HTR-8/SVneo (cell line): ENCODE measurements around the gene KCNQ4.
A peak's percentile ranks its signal among the peaks of the same experiment; 100 is the strongest.

ENCODE experiments used
- DNase-seq: peaks from one replicate; pipeline ENCODE4 v3.0.0; 2011; ENCODE audit warnings: low spot score, mixed read lengths; ENCODE audit not compliant: insufficient read length
- FAIRE-seq: peaks from 2 replicates; lab custom pipeline; 2011; peaks lifted over from hg19 to GRCh38; lab: Jason Lieb, UNC

KCNQ4 gene

DNA sequence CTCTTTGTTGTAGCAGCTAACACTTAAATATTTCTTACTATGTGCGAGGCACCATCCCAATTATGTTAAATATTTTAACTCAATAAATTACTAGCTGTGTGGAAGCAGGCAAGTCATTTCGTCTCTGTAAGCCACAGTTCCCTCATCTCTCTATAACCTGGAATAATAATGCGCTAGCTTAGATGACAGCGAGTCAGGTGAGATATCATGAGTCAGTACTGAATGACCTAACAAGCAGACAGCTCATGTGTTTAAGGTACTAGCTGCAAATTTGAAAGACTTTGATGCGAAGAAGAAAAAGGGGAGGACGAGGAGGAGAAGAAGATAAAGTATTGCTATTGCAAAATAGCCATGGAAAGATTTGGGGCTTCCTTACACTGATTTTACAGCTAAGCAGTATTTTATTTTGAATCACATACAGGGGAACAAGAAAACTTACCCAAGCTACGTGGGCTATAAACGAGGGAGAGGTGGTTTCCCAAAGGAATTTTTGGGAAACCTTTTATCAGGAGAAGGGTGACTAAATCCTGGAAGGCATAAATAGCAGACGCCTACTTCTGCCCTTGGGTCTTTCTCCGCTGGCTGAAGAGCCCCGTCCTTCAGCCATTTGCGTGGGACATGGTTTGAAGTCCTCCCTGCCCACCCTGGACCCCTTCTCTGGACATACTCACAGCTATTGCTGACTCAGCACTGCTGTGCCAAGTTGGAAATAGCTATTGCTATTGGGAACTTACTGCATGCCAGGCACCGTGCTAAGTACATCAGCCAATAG is 69.7 kb downstream of the KCNQ4 start:
- DNase-seq (no peak), FAIRE-seq (no peak)

DNA sequence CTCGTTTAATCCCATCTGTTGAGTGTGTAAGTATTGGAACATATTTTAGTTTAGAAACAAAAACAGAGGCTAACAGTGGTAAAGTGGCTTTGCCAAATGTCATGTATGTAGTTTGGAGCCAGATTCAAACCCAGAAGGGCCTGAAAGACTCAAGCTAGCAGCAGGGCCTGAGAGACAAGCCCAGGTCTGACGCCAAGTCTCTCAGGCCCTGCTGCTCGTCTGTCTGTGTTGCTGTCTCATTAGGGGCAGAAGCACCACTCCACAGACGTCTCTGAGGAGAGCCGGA is 70.2 kb downstream of the KCNQ4 start:
- no peak for FAIRE-seq
- DNase-seq: no peak

DNA sequence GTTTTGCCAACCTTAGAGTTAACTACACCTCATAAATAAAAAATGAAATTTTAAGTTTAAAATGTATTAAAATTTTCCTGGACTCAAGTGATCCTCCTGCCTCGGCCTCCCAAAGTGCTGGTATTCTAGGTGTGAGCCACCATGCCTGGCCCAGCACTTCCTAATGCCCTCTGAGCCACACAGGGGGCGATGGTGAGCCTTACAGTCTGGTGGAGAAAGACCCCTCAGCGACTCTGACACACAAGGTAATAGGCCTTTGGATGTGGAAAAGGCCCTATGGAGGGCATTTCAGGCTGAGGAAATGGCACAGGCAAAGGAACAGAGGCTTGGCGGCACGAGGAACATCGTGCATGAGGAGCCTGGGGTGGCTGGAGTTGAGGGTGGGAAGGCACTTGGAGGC is 71.9 kb downstream of the KCNQ4 start:
- DNase-seq (no peak), FAIRE-seq (no peak)

DNA sequence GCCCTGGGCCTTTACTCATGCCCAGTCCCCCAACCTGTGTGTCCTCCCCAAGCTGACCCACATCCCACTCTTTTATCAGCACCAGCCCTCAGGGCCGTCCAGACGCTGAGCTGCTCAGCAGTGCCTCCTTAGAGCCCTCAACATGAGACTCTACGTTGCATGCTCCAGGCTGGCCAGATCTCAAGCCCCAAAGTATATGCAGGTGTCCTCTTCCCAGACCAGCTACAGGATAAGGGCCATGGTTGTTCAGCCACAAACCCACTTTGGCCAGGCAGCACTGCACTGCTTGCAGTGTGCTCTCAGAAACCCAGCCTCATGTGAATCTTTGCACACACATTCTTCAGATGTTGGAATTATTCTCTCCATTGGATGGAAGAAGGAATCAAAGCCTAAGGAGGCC is 72.5 kb downstream of the KCNQ4 start:
- DNase-seq (no peak), FAIRE-seq (no peak)

DNA sequence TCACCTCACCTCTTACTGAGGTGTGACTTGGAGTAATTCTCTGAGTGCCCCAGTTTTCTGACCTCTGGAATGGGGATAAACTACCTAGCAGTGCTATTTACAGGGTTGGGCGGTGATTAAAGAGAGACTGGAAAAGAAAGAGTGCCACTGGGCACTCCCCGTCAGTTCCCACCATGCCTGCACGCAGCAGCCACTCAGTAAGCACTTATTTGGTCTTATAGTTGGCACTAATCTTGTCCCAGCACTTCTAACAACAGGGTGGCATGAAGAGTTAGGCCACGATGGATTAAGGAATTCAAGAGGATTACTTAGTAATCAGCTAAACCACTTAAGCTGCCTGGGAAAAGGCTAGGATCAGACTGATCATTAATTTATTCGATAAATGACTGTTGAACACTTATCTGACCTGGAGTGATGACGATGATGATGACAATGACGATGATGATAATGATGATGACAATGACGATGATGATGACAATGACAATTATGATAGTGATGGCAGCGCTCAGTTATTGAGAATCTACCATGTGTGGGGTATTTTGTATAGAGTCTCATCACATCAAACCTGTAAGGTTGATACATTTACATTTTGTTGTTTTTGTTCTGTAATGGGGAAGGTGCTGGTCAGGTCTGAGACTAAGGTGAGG is 73.2 kb downstream of the KCNQ4 start:
- DNase-seq (no peak), FAIRE-seq (no peak)

DNA sequence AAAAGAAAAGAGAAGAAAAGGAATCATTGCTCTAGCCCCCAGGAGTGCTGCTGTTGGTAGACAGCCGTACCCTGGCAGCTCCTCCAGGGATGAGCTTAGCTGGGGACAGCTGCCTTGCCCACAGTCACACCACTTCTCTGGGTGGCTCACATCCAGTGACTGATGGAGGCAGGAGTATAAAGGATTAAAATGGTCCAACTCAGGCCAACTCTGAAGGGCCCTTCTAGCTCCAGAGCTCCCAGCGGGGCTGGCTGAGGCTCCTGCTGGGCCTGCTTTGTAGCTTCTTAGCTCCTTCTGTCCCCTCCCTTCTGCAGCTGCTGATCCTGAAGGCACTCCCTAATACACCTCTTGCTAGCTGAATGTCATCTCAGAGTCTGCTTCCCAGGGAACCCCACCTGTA is 74.2 kb downstream of the KCNQ4 start:
- DNase-seq: no peak
- no peak for FAIRE-seq

DNA sequence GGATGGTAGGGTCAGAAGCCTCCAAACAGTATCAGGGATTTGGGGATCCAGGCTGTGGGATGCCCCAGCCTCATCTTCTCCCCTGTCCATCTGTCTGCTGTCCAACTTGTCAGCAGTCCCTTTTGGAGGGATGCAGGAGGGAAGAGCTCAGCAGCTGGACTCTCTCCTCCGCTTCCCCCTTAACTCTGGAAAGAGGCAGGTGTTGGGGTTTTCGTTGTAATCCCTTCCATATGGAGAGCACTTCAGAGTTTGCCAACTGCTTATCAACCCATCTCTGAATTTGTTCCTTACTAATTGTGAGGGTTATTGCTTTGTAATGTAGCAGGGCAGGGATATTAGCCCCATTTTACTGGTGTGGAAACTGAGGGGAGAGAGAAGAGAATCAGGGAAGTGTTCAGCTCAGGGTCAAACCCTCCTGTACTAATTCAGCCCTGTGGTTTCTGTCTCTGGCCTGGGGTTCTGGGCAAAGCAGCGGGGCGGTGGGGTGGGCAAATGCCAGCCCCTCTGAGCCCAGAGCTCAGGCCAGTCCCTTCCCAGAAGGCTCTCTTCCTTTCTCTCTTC is 75.3 kb downstream of the KCNQ4 start:
- FAIRE-seq: no peak
- no peak for DNase-seq

DNA sequence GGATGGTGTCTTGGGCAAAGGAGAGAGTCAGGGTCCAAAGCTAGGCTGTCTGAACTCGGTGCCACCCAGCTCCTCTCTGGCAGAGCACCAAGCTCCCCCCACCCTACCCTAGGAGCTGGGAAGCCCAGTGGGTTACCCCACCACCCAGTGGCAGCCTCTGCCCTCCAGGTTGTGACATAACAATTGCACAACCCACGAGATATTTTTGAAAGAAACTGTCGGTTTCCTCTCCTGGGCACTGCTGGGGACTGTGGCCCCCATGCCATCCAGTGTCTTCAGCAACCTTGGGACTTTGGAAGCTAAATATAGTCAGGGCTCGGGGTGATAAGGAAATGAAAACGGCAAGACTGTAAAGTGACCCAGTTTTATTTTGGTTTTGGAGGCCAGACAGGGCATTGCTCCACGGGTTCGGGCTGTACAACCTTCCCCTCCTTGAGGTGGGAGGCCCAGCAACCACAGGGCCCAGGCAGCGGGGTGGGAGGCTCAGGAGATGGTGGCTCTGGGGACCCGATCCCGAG is 77.2 kb downstream of the KCNQ4 start:
- DNase-seq (no peak), FAIRE-seq (no peak)

DNA sequence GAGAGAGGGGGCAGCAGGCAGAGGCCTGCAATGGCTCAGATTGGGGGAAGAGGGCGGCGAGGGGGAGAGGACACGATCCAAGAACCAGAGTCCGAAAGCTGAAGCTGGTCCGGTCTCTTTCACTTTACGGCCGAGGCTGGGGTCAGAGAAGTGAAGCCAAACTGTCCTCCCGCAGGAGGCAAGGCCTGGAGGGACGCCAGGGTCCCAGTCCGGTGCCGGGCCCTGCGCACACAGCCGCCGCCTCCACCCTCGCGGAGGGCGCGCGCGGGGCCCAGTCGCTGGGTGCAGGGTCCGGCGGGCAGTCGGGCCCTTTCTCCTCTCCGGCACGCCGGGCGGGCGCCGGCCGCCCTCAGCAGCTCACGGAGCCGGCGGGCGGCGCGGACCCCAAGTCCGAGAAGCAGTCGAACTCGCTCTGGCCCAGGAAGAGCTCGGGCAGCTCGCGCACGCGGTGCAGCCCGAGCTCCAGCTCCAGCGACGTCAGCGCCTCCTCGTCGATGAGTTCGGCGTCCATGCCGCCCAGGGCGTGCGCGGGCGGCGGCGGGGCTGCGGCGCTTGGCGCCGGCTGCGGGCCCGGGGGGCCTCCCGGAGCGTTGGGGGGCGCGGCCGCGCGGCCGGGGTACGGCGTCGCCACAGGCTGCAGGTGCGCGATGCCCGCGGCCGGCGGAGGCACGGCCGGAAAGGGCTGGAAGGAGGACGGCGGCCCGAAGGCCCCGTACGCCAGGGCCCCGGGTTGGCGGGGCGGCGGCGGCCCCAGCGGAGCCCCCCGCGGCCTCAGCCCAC is 77.8 kb downstream of the KCNQ4 start:
- no peak for DNase-seq
- no peak for FAIRE-seq

DNA sequence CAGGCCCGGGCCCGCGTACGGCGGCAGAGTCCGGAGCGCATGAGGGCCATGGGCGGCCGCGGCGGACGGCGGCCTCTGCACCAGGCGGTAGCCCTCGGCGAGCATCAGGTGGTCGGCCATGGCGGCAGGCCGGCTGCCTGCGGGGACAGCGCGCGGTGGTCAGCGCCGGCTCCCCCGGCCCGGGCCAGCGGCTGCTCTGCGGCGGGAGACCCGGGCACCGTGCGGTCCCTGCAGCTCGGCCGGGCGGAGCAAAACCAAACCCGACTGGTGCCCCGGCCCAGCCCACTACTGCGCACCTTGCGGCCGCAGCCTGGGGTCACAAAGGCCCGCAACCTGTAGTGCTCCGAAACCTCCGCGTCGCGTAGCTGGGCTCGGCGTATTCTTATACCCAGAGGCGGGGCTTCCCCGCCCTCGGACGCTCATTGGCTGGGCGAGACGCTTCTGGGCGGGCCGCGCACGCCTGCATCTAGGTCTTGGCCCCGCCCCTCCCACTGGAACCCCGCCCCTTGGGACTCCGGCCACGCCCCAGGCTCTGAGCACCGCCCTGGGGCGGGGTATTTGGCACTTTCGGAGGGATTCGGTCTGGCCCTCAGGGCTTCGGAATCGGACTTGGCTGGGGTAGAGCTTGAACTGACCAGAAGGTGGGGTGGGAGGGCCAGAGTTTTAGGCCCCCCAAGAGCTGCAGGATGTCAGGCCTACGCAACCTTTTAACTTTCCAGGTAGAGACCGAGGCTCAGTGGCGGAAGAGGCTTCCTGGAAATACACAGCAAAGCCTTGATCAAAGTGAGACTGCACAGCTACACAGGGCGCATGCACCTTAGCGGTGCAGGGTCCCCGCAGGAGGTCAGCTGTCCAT is 78.6 kb downstream of the KCNQ4 start, which contains the start of gene CITED4:
Gene CITED4 (minus strand): TSS at position 356 of the 856 bp plus-strand sequence. CDS start 236 bp downstream, at position 120.
- FAIRE-seq (peak; percentile 16), DNase-seq (peak; percentile 86)

DNA sequence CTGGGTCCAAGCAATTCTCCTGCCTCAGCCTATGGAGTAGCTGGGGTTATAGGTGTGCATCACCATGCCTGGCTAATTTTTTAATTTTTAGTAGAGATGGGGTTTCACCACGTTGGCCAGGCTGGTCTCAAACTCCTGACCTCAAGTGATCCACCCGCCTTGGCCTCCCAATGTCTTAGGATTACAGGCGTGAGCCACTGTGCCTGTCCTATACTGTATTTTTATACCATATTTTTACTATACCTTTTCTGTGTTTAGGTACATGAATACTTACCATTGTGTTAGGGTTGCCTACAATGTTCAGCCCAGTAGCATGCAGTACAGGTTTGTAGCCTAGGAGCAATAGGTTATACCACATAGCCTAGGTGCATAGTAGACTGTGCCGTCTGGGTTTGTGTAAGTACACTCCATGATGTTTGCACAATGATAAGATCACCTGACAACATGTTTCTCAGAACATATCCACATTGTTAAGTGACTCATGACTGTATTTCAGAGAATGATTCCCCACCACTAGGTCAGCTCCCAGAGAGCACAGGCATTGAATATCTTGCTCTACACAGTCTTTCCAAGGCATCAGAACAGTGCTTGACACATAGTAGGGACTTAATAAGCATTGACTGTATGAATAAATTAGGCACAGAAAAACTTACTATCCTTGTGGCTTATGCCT is 84.6 kb downstream of the KCNQ4 start:
- DNase-seq: no peak
- FAIRE-seq: peak; percentile 44

DNA sequence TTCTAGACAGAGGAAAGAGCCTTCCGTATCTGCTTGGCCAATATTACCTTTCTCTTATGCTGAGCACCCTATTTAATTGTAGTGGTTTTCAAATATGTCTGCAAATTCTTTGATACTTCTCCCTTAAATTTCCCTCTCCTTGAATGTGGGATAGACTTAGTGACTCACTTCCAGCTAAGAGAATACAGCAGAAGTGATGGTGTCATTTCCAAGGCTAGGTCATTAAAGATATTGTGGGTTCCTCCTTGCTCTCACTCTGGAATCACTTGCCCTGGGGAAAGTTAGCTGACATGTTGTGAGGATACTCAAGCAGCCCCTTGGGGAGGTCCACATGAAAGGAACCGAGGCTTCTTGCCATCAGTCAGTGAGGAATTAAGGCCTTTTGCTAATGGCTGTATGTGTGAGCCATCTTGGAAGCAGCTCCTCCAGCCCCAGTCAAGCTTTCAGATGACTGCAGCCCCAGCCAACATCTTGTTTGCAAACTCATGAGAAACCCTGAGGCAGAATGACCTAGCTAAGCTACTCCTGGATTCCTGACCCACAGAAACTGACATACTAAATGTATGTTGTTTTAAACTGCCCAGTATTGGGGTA is 86.6 kb downstream of the KCNQ4 start:
- no peak for FAIRE-seq
- no peak for DNase-seq

DNA sequence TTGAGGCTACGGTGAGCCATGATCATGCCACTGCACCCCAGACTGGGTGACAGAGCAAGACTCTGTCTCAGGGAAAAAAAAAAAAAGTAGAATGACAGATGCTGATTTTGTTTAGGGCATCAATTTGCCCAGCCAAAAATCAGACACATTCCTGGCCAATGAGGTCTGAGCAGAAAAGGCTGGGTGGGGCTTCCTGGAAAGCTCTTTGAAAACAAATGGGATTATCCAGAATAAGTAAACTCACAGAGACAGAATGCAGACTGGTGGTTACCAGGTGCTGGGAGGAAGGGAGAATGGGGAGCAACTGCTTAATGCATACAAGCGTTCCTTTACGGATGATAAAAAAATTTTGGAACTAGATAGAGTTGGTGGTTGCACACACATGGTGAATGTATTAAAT is 88.7 kb downstream of the KCNQ4 start:
- FAIRE-seq (no peak), DNase-seq (no peak)

DNA sequence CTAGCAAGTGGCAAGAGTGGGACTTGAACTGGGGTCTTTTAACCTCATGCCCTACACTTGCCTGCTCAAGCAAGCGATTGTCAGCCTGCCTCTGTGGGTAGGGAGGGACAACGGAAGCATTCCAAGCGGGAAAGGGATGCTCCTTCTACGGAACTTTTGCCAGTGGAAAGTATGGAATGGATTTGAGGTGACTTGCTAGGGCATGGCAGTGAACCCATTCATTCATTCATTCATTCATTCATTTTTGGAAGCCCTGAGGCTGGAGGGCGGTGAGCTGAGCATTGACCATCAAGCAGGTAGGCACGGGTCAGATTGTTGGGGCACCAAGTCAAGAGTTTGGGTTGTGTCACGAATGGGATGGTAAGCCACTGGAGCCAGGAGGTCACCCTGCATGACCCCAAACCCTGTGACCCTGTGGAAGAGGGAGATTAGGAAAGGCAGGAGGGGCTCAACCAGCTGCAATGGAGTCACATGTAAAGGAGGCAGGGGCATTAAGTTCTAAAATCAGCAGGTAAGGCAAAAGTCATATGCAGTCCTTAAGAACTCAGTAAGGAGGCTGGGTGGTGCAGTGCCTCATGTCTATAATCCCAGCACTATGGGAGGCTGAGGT is 90.4 kb downstream of the KCNQ4 start:
- FAIRE-seq: no peak
- DNase-seq: no peak

DNA sequence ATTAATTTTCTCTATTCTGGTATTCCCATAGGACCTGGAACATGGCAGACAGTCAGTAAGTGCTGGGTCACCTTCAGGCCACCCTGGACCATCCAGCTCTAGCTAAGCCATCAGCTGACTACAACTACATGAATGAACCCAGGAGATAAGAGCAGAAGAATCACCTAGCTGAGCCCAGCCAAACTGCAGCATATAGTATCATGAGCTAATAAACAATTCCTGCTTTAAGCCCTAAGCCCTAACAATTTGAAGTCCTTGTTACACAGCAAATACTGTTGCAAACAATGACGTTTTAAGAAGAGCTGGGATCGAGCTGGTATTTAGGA is 92.8 kb downstream of the KCNQ4 start:
- DNase-seq (no peak), FAIRE-seq (no peak)

DNA sequence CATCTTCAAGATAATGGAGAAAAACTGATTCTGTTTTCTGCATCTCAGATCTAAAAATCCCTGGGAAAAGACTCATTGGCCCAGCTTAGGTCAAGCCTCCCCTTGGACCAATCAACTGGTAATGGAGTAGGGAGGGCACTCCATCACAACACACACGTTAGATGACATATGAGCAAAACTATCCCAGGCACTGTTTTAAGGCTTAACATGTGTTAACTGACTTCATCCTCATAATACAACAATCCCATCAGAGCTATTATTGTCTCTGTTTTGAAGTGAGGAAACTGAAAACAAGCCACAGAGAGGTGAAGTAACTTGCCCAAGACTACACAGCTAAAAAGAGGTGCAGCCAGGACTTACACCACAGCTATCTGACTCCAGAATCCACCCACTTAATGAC is 93.3 kb downstream of the KCNQ4 start:
- no peak for DNase-seq
- no peak for FAIRE-seq

DNA sequence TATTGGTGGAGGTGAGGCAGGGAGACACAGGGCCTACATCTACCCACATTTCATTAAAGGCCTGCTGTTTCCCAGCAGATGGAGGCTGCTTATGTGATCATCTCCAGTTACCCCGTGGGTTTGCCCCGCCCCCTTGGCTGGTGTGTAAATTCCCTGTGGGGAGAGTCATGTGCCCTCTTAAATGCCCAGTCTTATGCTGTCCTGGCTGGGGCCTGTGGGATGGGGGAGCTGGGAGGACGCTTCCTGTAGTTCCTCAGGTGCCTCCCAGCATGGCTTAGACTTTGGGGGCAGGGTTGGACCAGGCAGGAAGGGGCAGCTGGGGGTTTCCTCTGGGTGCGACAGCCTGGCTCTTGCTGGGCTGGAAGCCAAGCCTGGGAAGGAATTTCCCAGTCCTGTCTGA is 94.1 kb downstream of the KCNQ4 start:
- DNase-seq (peak; percentile 74), FAIRE-seq (peak; percentile 74)

DNA sequence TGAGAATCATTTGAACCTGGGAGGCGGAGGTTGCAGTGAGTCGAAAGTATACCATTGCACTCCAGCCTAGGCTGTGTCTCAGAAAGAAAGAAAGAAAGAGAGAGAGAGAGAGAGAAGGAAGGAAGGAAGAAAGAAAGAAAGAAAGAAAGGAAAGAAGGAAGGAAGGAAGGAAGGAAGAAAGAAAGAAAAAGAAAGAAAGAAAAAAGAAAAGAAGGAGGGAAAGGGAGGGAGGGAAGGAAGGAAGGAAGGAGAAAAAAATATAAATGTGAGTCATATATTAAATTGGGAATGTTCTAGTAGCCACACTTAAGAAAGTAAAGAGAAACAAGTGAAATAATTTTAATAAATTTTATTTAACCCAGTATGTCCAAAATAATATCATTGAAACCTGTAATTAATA is 95.3 kb downstream of the KCNQ4 start:
- FAIRE-seq (no peak), DNase-seq (no peak)
